HCT116 (cell line): ENCODE measurements around the gene HOXA11.

ENCODE experiments used
- CEBPB ChIP-seq: IDR thresholded peaks from 2 replicates; pipeline ENCODE4 v1.6.1; 2012; ENCODE audit warnings: low read depth
- CTCF ChIP-seq, 3 experiments: fragments of 200-600 bp in 1 of 3; sonication (generic) in 1 of 3; IDR thresholded peaks in 2 of 3; conservative IDR thresholded peaks in 1 of 3; 2 replicates each; pipeline ENCODE4 v1.5.1; 2012 to 2017; ENCODE audit warnings: low read depth in 2 of 3, low read length in 2 of 3, antibody characterized with exemption in 1 of 3, borderline replicate concordance in 1 of 3, control low read depth in 1 of 3, mild to moderate bottlenecking in 1 of 3, mixed read lengths in 1 of 3, mixed run types in 1 of 3, moderate library complexity in 1 of 3; ENCODE audit not compliant: insufficient read depth in 1 of 3
- EGR1 ChIP-seq: IDR thresholded peaks from 2 replicates; pipeline ENCODE4 v1.6.1; 2012; ENCODE audit warnings: low read depth
- ELF1 ChIP-seq: IDR thresholded peaks from 2 replicates; pipeline ENCODE4 v1.6.1; 2012; ENCODE audit warnings: low read depth, borderline replicate concordance
- EZH2 ChIP-seq: fragments of 200-600 bp; sonication (generic); IDR thresholded peaks from 2 replicates; pipeline ENCODE4 v1.6.1; 2017; ENCODE audit warnings: antibody characterized with exemption, mixed run types
- EZH2phosphoT487 ChIP-seq: fragments of 200-600 bp; IDR thresholded peaks from 2 replicates; pipeline ENCODE4 v1.6.1; 2018; ENCODE audit warnings: antibody characterized with exemption, borderline replicate concordance
- FOSL1 ChIP-seq: IDR thresholded peaks from 2 replicates; pipeline ENCODE4 v1.6.1; 2012; ENCODE audit warnings: low read depth
- POLR2A ChIP-seq: IDR thresholded peaks from 2 replicates; pipeline ENCODE4 v1.7.0; 2011; ENCODE audit warnings: borderline replicate concordance; ENCODE audit not compliant: insufficient read depth, insufficient read length; ENCODE audit errors: extremely low read depth
- POLR2AphosphoS5 ChIP-seq: IDR thresholded peaks from 2 replicates; pipeline ENCODE4 v1.6.1; 2011; ENCODE audit warnings: mild to moderate bottlenecking, low read depth, low read length, moderate library complexity
- RAD21 ChIP-seq: IDR thresholded peaks from 2 replicates; pipeline ENCODE4 v1.6.1; 2012; ENCODE audit warnings: low read depth, mild to moderate bottlenecking
- SIN3A ChIP-seq: IDR thresholded peaks from 2 replicates; pipeline ENCODE4 v1.6.1; 2012; ENCODE audit warnings: low read depth
- SP1 ChIP-seq: IDR thresholded peaks from 2 replicates; pipeline ENCODE4 v1.6.1; 2012; ENCODE audit warnings: low read depth
- ZNF274 ChIP-seq: fragments of 200-500 bp; sonication (Bioruptor generic); IDR thresholded peaks from 2 replicates; pipeline ENCODE4 v1.6.1; 2014; ENCODE audit warnings: mild to moderate bottlenecking, low read depth, low read length, inconsistent platforms

- TF ChIP-seq POLR2AphosphoS5 (no peak), CTCF (IDR thresholded peaks at IDR 0.05 in 2 of 3, conservative IDR thresholded peaks at IDR 0.05 in 1 of 3; ENCODE audit: borderline replicate concordance in 1 of 3, insufficient read depth in 1 of 3, low read depth in 2 of 3, low read length in 2 of 3) (no peak), EZH2phosphoT487 (no peak), EGR1 (no peak), FOSL1 (no peak), POLR2A (no peak), SIN3A (no peak), RAD21 (no peak), ZNF274 (no peak), EZH2 (no peak), SP1 (no peak), ELF1 (no peak), CEBPB (no peak)
These were observed 44.4 kb upstream of the HOXA11 start for GRCh38 chr7:27229448-27229847.
